Smooth muscle cell (in vitro differentiated cells): ENCODE data around the gene SLC46A1. TPM values are rescaled to one million over a fixed set of nuclear protein-coding genes. Genes with fewer than 3 reads are reported as not detected.

ENCODE experiments used
- DNase-seq: peaks from one replicate; lab custom pipeline; 2025; ENCODE audit not compliant: unreplicated experiment; lab: John Stamatoyannopoulos, UW
- H2AFZ ChIP-seq: fragments of 200-600 bp; sonication (generic); 2 replicates; pipeline ENCODE4 v1.6.0; 2016; ENCODE audit warnings: antibody characterized with exemption, low read depth, mild to moderate bottlenecking
- H3F3A ChIP-seq: fragments of 200-600 bp; sonication (generic); 2 replicates; pipeline ENCODE4 v1.6.0; 2017; ENCODE audit warnings: antibody characterized with exemption, low read depth
- H3K27ac ChIP-seq: fragments of 200-600 bp; sonication (generic); 2 replicates; pipeline ENCODE4 v1.5.1; 2016; ENCODE audit warnings: low read depth, mild to moderate bottlenecking
- H3K27me3 ChIP-seq: fragments of 200-600 bp; sonication (generic); 2 replicates; pipeline ENCODE4 v1.6.1; 2016; ENCODE audit warnings: low read depth, mild to moderate bottlenecking
- H3K36me3 ChIP-seq: fragments of 200-600 bp; sonication (generic); 2 replicates; pipeline ENCODE4 v1.5.1; 2016; ENCODE audit warnings: low read depth
- H3K4me1 ChIP-seq: fragments of 200-600 bp; sonication (generic); 2 replicates; pipeline ENCODE4 v1.5.1; 2016; ENCODE audit warnings: low read depth
- H3K4me2 ChIP-seq: fragments of 200-600 bp; sonication (generic); 2 replicates; pipeline ENCODE4 v1.6.0; 2016; ENCODE audit warnings: mild to moderate bottlenecking
- H3K4me3 ChIP-seq: fragments of 200-600 bp; sonication (generic); 2 replicates; pipeline ENCODE4 v1.5.1; 2016; ENCODE audit warnings: mild to moderate bottlenecking
- H3K79me2 ChIP-seq: fragments of 200-600 bp; sonication (generic); 2 replicates; pipeline ENCODE4 v1.6.0; 2016; ENCODE audit warnings: low read depth, mild to moderate bottlenecking
- H3K9ac ChIP-seq: fragments of 200-600 bp; sonication (generic); 2 replicates; pipeline ENCODE4 v1.6.0; 2016; ENCODE audit warnings: low read depth
- H3K9me3 ChIP-seq: fragments of 200-600 bp; sonication (generic); replicated peaks from 2 replicates; pipeline ENCODE4 v1.5.1; 2016; ENCODE audit warnings: low read depth
- H4K20me1 ChIP-seq: fragments of 200-600 bp; sonication (generic); 2 replicates; pipeline ENCODE4 v1.6.0; 2016; ENCODE audit warnings: low read depth
- WGBS: methylation state at CpG from one replicate; pipeline ENCODE4 v1.1.7; 2016; ENCODE audit warnings: low lambda C conversion rate; 5-methylcytosine and 5-hydroxymethylcytosine counted together
- polyA plus RNA-seq: library from polyadenylated mRNA; unstranded; fragments of >200 nt; fragmentation: Nextera tagmentation; extraction: Ambion mirVana; gene quantifications from 2 replicates; pipeline ENCODE4 v1.2.1, GENCODE V29; 2016
- total RNA-seq: library from RNA; depleted of rRNA; stranded (reverse); fragments of >200 nt; gene quantifications from 2 replicates; pipeline ENCODE4 v1.2.3, GENCODE V29; 2014
- TF ChIP-seq, protein P1 (sequence below): fragments of 200-600 bp; sonication (generic); IDR thresholded peaks from 2 replicates; pipeline ENCODE4 v1.5.1; 2017; ENCODE audit warnings: borderline replicate concordance, mild to moderate bottlenecking, antibody characterized with exemption; ENCODE audit not compliant: insufficient read depth, poor library complexity, severe bottlenecking

Gene SLC46A1
- total and polyA plus RNA-seq, 2 experiments from 2014 or later, result 7.0 to 20.9 TPM

DNA sequence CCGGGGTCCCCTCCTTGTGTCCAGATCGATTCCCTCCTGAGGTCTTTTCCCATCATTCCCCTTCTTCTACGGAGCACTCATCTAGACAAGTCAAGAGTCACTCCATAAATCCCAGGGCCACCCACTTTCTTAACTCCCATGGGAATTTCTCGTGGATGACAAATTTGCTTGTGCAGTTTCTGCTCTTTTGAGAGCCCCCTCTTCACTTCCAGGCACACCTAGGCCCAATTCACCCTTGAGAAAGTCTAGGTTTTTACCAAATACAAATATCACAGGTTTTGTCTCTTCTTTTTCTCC lies 48.2 kb downstream of the SLC46A1 start:
- H3K9me3 ChIP-seq, result no peaks in the 10 kb centered on the region
- H3K4me3 ChIP-seq, result peak overlapping the region; percentile 88
- no peaks in the 10 kb centered on the region for H3K27me3 ChIP-seq
- H3K79me2 ChIP-seq, result peaks cover 39% of the 10 kb centered on the region
- peak overlapping the region; percentile 74 for H2AFZ ChIP-seq
- H3K4me2 ChIP-seq, result peak overlapping the region; percentile 98
- H3K9ac ChIP-seq, result peak overlapping the region; percentile 98
- H3F3A ChIP-seq, result no peaks in the 10 kb centered on the region
- H4K20me1 ChIP-seq, result no peaks in the 10 kb centered on the region
- peaks cover 11% of the 10 kb centered on the region for H3K36me3 ChIP-seq
- H3K27ac ChIP-seq, result peak overlapping the region; percentile 79
- no peak for DNase-seq
- H3K4me1 ChIP-seq, result peaks cover 16% of the 10 kb centered on the region
- TF ChIP-seq, protein P1, sequence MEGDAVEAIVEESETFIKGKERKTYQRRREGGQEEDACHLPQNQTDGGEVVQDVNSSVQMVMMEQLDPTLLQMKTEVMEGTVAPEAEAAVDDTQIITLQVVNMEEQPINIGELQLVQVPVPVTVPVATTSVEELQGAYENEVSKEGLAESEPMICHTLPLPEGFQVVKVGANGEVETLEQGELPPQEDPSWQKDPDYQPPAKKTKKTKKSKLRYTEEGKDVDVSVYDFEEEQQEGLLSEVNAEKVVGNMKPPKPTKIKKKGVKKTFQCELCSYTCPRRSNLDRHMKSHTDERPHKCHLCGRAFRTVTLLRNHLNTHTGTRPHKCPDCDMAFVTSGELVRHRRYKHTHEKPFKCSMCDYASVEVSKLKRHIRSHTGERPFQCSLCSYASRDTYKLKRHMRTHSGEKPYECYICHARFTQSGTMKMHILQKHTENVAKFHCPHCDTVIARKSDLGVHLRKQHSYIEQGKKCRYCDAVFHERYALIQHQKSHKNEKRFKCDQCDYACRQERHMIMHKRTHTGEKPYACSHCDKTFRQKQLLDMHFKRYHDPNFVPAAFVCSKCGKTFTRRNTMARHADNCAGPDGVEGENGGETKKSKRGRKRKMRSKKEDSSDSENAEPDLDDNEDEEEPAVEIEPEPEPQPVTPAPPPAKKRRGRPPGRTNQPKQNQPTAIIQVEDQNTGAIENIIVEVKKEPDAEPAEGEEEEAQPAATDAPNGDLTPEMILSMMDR, result no peak
- 11% methylated on average over 4 of the region's 4 CpGs for WGBS

DNA sequence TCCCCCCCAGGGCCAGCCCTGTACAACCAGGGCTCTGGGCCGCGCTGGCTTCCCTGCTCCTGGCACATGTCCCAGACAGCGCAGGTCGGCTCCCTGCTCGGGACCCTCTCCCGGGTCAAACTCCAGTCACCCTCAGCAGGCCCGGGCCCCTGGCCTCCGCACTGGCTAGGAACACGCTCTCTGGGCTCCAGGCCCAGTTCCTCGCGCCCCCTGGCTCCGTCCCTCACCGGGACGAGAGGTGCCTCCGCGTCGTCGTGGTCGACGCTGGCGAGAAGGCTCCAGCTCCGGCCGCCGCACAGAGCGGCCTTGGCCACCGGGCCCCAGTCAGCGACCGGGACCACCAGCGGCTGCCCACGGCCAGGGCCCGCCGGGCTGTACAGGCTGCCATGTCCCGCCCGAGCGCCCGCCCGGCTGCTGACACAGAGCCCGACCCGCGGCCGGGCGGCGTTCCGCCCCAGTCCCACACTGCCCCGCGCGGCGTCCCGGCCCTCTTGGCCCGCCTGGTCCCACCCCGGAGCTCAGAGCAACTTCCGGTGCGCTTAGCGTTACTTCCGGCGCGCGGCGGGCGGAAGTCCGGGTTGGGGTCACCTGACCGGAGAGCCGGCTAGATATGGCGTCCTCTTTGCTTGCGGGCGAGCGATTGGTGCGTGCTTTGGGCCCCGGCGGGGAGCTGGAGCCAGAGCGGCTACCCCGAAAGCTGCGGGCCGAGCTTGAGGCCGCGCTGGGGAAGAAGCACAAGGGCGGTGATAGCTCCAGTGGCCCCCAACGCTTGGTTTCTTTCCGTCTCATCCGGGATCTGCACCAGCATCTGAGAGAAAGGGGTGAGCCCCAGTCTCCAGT lies 48.7 kb downstream of the SLC46A1 start, which contains the start of gene POLDIP2:
Gene POLDIP2 (minus strand): TSS at position 467 of the 840 bp plus-strand sequence. CDS start 79 bp downstream, at position 388.
- peak within 1 kb of the TSS; percentile 98 for H3K4me2 ChIP-seq
- no peaks in the 10 kb centered on the region for H3K27me3 ChIP-seq
- peaks cover 39% of the 10 kb centered on the region for H3K79me2 ChIP-seq
- TF ChIP-seq, protein P1, result peak; percentile 2
- no peaks in the 10 kb centered on the region for H3K9me3 ChIP-seq
- H2AFZ ChIP-seq, result peak within 1 kb of the TSS; percentile 74
- peak within 1 kb of the TSS; percentile 79 for H3K27ac ChIP-seq
- no peaks in the 10 kb centered on the region for H3F3A ChIP-seq
- peak within 1 kb of the TSS; percentile 98 for H3K9ac ChIP-seq
- DNase-seq, result peak; percentile 83
- H3K4me1 ChIP-seq, result peaks cover 16% of the 10 kb centered on the region
- peak within 1 kb of the TSS; percentile 88 for H3K4me3 ChIP-seq
- no peaks in the 10 kb centered on the region for H4K20me1 ChIP-seq
- 1% methylated on average over 77 of the region's 80 CpGs for WGBS
- H3K36me3 ChIP-seq, result peaks cover 17% of the 10 kb centered on the region

DNA sequence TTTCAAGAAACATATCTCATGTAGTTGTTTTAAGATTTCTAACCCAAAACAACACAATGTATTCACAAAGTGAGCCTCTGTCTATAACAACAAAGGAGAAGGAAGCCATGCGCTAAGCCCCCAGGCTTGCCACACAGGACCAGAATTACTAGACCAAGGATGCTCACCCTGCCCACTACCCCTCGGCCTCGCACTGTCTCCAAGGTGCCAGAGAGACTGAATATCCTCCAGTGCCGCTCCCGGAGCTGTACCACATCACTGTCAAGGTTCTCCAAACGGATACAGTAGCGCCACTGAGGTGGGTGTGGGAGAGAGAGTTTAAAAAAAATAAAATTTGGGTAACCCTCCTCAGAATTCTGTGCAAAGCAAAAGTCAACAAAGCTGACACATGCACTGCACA lies 55.7 kb downstream of the SLC46A1 start:
- H3K9me3 ChIP-seq, result no peaks in the 10 kb centered on the region
- H2AFZ ChIP-seq, result no peak overlapping the region
- peaks cover 12% of the 10 kb centered on the region for H3K36me3 ChIP-seq
- H3K4me2 ChIP-seq, result no peak overlapping the region
- H3K9ac ChIP-seq, result no peak overlapping the region
- TF ChIP-seq, protein P1, result no peak
- peaks cover 30% of the 10 kb centered on the region for H3F3A ChIP-seq
- H4K20me1 ChIP-seq, result peaks cover 22% of the 10 kb centered on the region
- no peaks in the 10 kb centered on the region for H3K27me3 ChIP-seq
- peaks cover 6% of the 10 kb centered on the region for H3K79me2 ChIP-seq
- H3K4me3 ChIP-seq, result no peak overlapping the region
- no peak for DNase-seq
- peak overlapping the region; percentile 31 for H3K27ac ChIP-seq
- WGBS, result 97% methylated on average over 7 of the region's 7 CpGs
- no peaks in the 10 kb centered on the region for H3K4me1 ChIP-seq

- TF ChIP-seq, protein P1, result no peak
- WGBS, result 72% methylated on average over 3 of the region's 3 CpGs
- Histone ChIP-seq H2AFZ (no peak overlapping the region), H3K4me2 (no peak overlapping the region), H3K9ac (no peak overlapping the region), H3K27me3 (no peaks in the 10 kb centered on the region), H3K36me3 (peaks cover 12% of the 10 kb centered on the region), H3K9me3 (no peaks in the 10 kb centered on the region), H3K27ac (peak overlapping the region; percentile 85), H4K20me1 (peaks cover 32% of the 10 kb centered on the region), H3K4me1 (no peaks in the 10 kb centered on the region), H3F3A (peaks cover 30% of the 10 kb centered on the region), H3K79me2 (no peaks in the 10 kb centered on the region), H3K4me3 (no peak overlapping the region)
- DNase-seq, result no peak
Measured at GRCh38 chr17:28348979-28349378, 57.0 kb downstream of the SLC46A1 start.
